HG03520 (cell line): ENCODE results near the gene FERMT3.
A peak's percentile ranks its signal among the peaks of the same experiment; 100 is the strongest.
"Not testable (repeated sequence)": the region's sequence is repeated elsewhere in the genome, so short reads cannot be mapped to it uniquely, and the experiment has no call there.

Experiments
- ATAC-seq: cut with Tn5 transposase; IDR thresholded peaks from one replicate; pipeline ENCODE4 v1.9.1; 2021; ENCODE audit warnings: mild to moderate bottlenecking, moderate library complexity; ENCODE audit not compliant: unreplicated experiment

The FERMT3 gene

DNA sequence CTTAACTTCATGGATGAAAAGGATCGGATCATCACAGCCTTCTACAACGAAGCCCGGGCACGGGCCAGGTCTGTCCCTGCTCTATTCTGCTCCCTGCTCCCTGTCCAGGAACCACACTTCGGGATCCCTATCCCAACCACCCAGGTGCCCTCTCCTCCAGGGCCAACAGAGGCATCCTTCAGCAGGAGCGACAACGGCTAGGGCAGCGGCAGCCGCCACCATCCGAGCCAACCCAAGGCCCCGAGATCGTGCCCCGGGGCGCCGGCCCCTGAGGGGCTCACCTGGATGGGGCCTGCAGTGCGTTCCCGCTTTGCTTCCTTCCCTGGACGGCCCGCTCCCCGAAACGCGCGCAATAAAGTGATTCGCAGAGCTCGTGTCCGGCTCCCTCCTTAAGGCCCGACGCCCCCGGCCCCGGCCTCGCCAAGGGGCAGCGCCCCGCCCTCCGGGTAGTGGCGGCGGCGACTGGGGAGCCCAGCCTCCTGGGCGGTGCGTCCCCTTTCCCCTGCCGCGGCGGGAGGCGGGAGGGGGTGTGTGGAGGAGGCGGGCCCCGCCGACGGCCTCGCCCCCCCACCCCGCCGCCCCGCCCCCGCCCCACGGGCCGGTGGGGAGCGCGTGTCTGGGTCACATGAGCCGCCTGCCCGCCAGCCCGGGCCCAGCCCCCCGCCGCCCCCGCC is 27.5 kb downstream of the FERMT3 start, which contains the start of gene VEGFB:
Gene VEGFB, plus strand, starts transcription at position 672 of the 674 bp plus-strand sequence. CDS start 250 bp downstream, outside the sequence.
- no peak for ATAC-seq

DNA sequence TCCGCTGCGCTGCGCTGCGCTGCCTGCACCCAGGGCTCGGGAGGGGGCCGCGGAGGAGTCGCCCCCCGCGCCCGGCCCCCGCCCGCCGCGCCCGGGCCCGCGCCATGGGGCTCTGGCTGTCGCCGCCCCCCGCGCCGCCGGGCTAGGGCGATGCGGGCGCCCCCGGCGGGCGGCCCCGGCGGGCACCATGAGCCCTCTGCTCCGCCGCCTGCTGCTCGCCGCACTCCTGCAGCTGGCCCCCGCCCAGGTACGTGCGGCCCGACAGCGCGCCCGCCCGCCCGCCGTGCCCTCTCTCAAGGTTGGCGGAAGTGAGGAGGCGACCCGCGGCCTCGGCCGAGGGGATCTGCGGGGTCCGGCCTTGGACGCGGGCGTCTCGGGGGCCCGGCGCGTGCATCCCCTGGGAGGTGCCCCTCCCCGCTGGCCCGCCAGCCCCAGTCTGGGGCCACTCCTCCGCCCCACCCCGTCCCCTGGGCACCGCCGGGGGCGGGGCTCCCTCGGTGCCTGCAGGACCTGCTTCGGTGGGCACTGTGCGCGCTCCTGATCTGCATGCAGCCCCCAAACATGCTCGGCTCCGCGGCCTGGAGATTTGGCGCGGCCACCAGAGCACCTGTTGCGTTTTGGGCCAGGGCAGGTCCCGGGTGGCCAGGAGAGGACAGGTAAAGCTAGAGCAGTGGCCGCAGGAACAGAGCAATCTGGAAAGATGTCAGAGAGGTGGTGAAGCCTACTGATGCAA is 28.3 kb downstream of the FERMT3 start:
- no peak for ATAC-seq

DNA sequence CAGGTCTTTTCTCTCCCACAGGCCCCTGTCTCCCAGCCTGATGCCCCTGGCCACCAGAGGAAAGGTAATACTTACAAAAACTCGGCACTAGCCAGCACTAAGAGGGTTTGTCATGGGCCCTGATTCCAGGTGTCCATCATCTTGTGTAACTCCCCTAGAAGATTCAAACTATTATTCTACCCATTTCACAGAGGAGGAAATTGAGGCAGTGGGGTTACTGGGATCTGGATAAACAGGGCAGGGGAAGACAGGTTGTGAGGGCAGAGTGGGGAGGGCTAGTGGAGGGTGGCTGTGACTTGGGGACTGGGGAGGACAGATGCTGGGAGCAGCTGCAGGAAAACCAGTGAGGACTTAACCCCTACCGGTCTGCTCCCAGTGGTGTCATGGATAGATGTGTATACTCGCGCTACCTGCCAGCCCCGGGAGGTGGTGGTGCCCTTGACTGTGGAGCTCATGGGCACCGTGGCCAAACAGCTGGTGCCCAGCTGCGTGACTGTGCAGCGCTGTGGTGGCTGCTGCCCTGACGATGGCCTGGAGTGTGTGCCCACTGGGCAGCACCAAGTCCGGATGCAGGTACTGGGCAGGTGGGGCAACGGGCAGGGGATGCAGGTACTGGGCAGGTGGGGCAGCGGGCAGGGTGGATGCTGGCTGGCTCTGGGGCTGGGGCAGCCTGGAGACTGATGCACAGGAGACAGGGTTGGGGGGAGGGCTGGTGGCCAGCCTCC is 29.1 kb downstream of the FERMT3 start:
- ATAC-seq: no peak

DNA sequence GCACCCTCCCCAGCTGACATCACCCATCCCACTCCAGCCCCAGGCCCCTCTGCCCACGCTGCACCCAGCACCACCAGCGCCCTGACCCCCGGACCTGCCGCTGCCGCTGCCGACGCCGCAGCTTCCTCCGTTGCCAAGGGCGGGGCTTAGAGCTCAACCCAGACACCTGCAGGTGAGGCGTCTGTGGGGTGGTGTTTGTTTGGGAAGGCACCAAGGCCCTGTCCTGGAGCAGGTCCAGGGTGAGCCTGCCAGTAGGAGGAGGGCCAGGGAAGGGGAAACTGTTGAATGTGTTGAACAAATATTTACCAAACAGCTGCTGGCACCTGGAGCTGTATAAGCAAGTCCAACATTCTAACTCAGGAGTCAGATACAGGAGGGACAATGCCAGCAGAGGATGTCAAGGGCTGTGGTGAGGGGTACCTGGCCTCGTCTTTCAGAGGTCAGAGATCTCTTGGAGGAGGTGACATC is 31.0 kb downstream of the FERMT3 start:
- no peak for ATAC-seq

DNA sequence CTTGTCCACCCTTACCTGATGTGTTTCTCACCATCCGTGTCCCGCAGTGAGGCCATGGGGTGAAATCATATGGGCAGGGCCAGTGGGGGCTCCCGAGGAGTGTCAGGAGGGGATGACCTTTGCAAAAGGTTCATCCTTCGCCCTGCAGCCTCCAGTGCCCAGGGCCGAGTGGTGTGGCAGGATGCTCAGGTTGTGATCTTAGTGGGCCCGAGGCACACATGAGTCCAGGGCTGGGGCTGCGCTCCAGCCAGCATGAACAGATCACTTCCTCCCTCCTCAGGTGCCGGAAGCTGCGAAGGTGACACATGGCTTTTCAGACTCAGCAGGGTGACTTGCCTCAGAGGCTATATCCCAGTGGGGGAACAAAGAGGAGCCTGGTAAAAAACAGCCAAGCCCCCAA is 31.6 kb downstream of the FERMT3 start:
- ATAC-seq: no peak

DNA sequence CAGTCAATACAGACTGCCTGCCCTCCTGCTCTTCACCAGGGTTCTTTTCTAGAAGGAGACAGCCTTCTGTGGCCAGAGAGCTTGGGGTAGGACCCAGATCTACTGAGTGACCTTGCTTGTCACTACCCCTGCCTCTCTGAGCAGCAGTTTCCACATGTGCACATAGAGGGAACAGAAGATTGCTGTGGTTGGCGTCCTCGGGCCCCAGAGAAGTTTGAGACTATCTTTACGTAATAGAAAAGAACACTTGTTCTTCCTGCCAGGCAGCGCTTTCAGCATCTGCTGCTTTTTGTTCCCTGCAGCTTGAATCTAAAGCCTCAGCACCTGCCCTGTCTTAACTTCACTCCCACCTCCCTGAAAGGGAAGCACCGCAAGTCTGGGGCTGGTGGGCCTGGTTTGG is 32.5 kb downstream of the FERMT3 start:
- ATAC-seq: no peak

DNA sequence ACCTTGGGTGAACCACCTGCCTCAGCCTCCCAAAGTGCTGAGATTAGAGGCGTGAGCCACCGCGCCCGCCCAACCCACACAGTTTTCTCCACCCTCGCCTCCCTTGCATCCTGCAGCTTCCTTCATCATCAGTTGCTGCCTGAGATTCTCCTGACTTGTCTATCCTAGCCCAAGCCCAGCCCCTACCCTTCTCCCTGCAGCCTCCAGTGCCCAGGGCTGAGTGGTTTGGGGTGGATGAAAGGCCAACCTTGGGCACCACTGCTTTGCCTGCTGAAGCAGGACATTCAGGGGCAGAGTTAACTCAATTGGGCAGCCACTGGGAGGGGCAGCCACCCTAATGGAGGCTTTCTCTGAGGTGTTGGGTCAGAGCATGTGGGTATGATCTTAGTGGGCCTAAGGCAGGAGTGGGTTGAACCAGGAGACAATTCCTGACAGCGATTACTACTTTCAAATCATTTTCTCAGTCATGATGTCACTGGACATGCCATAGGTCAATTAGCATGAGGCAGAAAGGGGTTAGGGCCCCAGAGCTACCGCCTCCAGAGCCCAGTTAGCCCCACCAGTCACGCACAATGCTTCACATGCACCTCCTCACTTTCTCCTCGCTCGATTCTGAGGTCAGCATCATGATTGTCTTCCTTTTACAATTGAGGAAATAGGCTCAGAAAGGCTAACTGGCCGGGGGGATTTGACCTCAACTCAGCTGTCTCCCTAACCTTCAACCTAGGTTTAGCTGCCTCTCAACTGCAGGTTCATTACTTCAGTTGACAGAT is 33.3 kb downstream of the FERMT3 start:
- no peak for ATAC-seq

DNA sequence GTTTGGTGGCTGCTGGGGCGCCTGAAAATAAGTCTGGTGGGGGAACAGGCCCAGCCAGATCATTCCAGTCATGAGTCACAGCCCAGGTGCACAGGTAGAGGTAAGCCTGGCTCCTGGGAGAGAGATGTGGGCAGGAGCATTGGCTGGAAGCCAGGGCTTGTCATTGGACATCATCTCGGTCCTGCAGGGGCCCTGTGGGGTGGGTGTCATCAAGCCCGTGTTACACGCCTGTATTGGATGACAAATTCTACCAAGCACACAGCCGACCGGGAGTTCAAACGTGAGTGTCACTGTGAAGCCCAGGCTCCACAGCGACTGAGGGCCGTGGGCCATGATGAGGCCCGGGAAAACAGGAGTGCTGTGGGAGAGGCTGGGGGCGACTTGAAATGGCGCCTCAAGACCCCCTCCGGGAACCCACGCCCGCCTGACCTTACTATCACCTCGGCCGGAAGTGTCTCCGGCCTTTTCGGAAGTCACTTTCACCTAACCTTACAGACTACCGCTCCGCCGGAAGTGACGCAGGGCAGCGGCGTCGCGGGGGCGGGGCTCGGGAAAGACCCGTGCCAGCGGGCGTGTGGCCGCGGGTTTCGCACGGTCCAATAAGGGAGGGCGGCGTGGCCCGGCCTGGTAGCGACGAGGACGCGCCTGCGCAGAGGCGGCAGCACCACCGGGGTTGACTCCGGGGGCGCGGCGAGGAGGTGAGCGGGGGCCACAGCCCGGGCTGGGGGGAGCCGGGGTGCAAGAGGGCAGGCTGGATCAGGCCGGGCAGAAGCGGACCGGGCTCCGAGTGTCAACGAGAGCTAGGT is 34.1 kb downstream of the FERMT3 start, which contains the start of gene FKBP2:
Gene FKBP2, plus strand, starts transcription at position 661 of the 806 bp plus-strand sequence. CDS start 1,293 bp downstream, outside the sequence.
- peak; percentile 44 for ATAC-seq

DNA sequence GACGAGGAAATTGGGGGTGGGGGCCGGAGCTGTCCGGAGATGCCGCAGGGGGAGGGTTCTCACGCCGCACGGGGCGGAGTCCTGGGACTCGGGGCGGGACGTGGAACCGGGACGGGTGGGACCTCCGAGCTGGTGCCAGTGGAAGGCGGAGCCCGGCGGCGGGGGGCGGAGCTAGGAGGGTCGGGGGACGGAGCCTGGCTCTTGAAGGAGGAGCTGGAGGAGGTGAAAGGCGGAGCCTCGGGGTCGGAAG is 34.6 kb downstream of the FERMT3 start:
- ATAC-seq: peak; percentile 49

DNA sequence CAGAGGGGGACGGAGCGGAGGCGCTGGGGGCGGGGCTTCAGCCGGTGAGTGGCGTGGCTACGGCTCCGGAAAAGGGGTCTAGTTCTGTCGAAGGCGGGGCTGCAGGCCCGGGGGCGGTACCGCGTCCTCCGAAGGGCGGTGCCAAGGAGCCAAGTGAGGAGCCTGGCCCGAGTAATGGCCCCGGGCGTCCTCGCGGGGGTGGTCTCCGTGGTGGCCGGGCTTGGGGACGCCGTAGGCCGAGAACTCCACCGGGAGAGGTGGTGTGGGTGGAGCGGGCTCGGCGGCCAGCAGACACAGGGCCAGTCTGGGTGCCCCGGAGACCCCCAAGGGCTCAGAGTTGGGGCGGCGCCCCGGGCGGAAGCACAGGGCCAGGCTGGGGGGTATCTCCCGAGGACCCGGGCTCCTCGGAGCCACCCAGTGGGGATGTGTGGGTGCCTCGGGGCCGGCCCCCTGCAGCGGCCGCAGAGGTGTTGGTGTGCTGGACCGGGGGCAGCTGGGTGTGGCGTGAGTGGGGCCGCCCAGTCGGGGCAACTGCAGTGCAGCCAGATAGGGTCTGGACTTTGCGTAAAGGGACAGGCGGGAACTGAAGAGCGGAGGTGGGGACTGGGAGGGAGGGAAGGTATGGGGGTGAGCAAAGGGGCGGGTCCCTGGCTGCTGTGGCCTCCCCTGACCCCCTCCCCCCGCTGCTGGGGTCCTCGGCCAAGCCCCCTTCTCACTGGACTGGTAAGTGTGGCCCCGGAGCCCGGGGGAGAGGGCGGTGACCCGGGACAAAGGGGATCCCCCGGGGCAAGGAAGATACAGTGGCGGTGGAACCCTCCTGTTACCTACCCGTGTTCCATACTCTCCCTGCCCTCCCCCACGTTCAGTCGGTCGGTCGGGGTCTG is 35.2 kb downstream of the FERMT3 start:
- ATAC-seq: peak; percentile 61

DNA sequence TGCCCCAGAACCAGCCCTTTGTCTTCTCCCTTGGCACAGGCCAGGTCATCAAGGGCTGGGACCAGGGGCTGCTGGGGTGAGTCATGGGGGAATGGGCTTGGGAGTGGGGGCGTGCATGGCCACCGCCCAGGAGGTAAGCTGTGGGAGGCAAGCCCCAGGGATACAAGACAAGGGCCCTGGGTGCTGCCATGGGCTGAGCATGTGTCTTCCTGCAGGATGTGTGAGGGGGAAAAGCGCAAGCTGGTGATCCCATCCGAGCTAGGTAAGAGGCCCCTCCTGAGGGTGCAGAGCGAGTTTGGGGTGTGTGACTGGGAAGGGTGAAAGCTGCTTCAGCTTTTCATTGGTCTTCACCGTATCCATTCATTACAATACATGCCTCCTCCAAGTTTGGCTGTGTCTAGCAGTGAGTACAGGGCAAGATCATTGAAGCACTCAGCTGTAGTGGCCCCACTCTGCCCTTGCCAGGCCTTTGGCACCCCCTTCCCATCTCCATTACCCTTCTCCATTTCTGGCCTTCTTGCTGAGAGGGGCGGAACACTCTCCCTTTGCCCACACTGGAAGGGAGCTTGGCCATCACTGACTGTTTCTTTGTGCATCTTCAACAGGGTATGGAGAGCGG is 36.8 kb downstream of the FERMT3 start:
- no peak for ATAC-seq

DNA sequence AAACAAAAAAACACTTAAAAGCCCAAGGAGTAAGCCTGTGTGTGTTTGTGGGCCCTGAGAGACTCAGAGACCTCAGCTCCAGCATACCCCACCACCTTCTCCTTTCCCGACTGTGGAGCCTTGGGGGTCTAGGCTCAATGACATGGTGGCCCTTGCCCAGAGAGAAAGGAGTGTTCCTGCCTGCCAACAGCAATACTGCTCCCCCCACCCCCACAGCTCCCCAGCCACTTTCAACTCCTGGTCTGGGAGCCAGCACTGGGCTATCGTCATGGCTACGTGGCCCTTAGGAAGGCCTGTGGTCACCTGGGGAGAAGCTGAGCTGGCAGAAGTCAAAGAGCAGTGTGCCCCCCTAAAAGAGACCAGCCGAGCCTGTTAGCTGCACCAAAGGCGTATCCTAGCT is 37.6 kb downstream of the FERMT3 start:
- no peak for ATAC-seq

DNA sequence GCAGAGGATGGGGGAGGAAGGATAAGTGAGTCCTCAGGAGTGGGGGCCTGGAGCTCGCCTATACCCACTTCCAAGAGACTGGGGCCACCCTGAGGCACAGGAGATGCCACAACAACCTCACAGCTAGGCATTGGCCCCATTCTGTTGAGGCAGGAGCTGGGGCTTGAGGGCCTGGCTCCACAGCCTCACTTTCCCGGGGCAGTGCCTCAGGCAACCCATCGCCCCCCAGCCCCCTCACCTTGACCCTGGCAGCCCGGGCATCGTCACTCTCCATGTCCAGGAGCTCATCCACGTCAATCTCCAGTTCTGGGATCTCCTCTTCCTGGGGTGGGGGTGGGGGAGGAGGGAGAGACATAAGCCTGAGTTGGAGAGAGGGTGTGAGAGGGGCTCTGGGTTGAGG is 38.4 kb downstream of the FERMT3 start:
- no peak for ATAC-seq

DNA sequence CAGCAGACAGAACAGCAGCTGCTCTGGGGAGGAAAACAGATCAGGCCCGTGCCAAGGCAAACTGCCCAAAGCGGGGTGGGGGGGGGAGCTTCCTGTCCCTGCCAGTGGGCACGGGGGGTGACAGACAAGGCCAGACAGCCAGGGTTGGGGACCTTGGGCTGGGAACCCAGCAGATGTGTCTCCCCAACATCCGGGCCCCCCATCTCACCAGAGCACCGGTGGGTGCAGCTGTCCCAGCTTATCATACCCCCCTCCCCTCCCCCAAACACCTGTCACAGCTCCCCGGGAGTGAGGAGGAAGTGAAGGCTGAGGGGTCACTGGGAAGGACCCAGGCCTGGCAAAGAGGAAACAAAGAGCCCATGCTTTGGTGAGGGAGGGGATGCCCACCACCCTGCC is 38.9 kb downstream of the FERMT3 start:
- ATAC-seq: no peak

DNA sequence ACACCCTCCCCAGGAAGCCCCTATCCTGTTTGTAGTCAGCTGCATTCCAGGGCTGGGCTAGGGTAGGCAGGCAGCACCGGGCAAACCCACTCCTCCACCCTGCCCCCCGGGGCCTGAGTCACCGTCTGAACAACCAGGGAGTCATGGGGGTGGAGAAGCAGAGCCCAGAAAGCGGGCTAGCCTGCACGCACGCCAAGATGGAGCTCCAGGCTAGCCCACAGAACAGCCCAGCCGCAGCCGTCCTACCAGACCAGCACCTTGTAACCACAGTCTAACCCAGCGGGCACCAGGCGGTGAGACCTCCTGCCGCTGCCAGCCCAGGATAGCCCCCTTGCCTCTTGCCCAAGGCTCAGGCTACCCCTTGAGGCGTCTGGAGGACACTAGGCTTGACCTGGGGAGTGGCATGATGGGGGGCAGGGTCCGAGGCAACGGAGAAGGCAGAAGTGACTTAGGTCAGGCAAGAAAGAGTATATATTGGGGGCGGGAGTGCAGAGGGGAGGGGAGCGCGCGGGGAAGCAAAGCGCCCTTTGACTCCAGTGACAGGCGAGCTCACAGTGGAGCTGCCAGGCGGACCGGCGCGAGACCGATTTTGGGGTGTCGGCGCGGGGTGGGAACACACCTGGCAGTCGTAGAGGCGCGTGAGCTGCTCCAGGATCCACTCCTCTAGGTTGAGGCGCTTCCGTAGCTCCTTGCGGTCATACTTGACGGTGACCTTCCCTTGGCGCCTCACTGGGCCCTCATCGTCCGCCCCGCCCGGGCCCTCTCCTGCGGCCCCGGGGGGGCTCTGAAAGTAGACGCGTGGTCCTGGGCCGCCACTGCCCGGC is 39.5 kb downstream of the FERMT3 start:
- no peak for ATAC-seq

DNA sequence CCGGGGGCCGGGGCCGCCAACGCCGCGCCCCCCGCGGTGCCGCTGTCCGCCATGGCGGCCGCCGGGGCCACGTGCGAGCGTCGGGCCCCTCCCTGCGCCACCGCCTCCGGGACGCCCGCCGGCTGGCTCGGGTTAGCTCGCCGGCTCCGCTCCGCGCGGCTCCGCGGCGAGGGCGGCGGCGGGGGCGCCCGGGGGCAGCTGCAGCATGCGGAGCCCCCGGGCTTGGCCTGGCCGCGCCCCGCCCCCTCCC is 40.0 kb downstream of the FERMT3 start:
- not testable (repeated sequence) for ATAC-seq

DNA sequence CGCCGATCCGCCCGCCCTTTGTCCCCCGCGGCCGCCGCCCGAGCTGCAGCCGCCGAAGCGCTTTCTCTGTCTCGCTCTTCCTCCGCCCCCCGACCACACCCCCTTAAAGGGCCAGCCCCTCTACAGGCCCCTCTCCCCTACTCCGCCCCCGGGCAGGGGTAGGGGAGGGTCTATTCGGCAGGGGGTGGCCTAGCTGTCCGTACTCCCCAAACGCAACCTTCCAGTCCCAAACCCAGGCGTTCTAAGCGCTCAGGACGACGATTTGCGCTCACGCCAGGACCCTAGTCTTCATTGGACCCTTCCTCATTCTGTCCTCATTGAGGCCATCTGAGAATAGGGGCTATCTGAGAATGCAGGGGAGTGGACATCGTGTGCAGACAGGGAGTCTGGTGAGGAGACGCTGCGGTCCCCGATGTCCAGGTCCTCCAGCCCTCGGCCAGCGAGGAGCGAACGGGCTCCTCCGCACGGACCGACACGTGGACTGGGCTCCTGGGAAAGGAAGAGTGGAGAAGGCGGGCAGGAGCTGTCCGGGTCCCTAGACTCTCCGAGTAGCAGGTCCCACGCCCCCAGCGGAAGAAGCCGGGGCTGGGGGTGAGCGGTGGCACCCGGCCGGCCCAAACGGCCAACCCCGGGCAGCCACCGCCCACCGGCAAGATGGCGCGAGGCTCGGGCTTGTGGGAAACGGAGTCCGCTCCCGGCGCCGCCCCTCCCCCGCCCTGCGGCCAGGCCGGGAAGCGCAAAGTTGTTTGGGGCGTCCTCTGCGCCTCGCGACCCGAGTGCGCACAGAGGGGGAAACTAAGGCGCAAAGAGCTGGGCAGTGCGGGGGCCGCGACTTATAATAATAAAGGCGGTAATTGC is 40.6 kb downstream of the FERMT3 start, which contains the start of gene PPP1R14B:
Gene PPP1R14B, minus strand, starts transcription at position 73 of the 858 bp plus-strand sequence. CDS start 270 bp downstream, outside the sequence.
- peak; percentile 33 for ATAC-seq
